Measurements from ENCODE around the gene VIM. TPM values are rescaled to one million over a fixed set of nuclear protein-coding genes. Genes with fewer than 3 reads are reported as not detected.

VIM gene
- total and polyA plus RNA-seq, 2 experiments from 2014 or later = 131 to 228 TPM

- Histone ChIP-seq H3K4me2 (no peak overlapping the region), H4K20me1 (replicated peaks; ENCODE audit: insufficient read depth) (no peaks in the 10 kb centered on the region), H2AFZ (no peak overlapping the region), H3K4me1 (ENCODE audit: insufficient read depth) (peaks cover under 1% of the 10 kb centered on the region; the same call in 1 of the 2 replicates), H3K27ac (ENCODE audit: low read depth) (no peak overlapping the region), H3K4me3 (no peak overlapping the region), H3K9me2 (ENCODE audit: insufficient read depth) (no peaks in the 10 kb centered on the region), H3K36me3 (ENCODE audit: insufficient read depth) (no peaks in the 10 kb centered on the region), H3K79me2 (replicated peaks; ENCODE audit: insufficient read depth) (no peaks in the 10 kb centered on the region), H3F3A (replicated peaks; ENCODE audit: low read depth) (no peaks in the 10 kb centered on the region), H3K27me3 (ENCODE audit: insufficient read depth) (no peaks in the 10 kb centered on the region)
- no peak for TF ChIP-seq ZNF462 (CRISPR knock-in tag; IDR thresholded peaks at IDR 0.05)
- TF ChIP-seq ETS1 (IDR thresholded peaks at IDR 0.05) = no peak
- no peak for TF ChIP-seq CTCF (conservative IDR thresholded peaks at IDR 0.05; ENCODE audit: low read depth in 2 of 2)
- TF ChIP-seq POLR2AphosphoS5 (IDR thresholded peaks at IDR 0.05; ENCODE audit: low read depth) = no peak
- TF ChIP-seq ZNF331 (CRISPR knock-in tag; IDR thresholded peaks at IDR 0.05; ENCODE audit: low read depth) = no peak
- no peak for TF ChIP-seq JUNB (IDR thresholded peaks at IDR 0.05; ENCODE audit: unreplicated experiment)
- TF ChIP-seq EZH2phosphoT487 (IDR thresholded peaks at IDR 0.05; ENCODE audit: unreplicated experiment) = no peak
- no peak for TF ChIP-seq NANOG (IDR thresholded peaks at IDR 0.05; ENCODE audit: borderline replicate concordance)
- no peak for TF ChIP-seq STAT1 (IDR thresholded peaks at IDR 0.05; ENCODE audit: unreplicated experiment)
- no peak for TF ChIP-seq CREB1 (CRISPR knock-in tag; IDR thresholded peaks at IDR 0.05; ENCODE audit: low read depth)
- TF ChIP-seq ZNF114 (CRISPR knock-in tag; IDR thresholded peaks at IDR 0.05) = no peak
- no peak for TF ChIP-seq REST (IDR thresholded peaks at IDR 0.05; ENCODE audit: unreplicated experiment)
- TF ChIP-seq EZH2 (IDR thresholded peaks at IDR 0.05; ENCODE audit: low read depth, unreplicated experiment) = no peak
- no peak for DNase-seq (ENCODE audit: low spot score)
- ATAC-seq = no peak
- no peaks in the 10 kb centered on the region for H3K36me3 Mint-ChIP-seq (ENCODE audit: low read depth)
- no peaks in the 10 kb centered on the region for H3K27me3 Mint-ChIP-seq (ENCODE audit: insufficient read depth, low read depth, poor library complexity)
- peaks cover 29% of the 10 kb centered on the region for H3K4me1 Mint-ChIP-seq
- H3K27ac Mint-ChIP-seq = no peak overlapping the region
- no peak overlapping the region for H3K4me3 Mint-ChIP-seq
- no peaks in the 10 kb centered on the region; the same call in 2 of the 3 replicates for H3K9me3 Mint-ChIP-seq
Observed at GRCh38 chr10:17208476-17208875, 19.6 kb upstream of the VIM start.
